Fibroblast of skin of scalp (primary cell): Measurements from ENCODE around the gene DENND6B.

Experiments
- DNase-seq: peaks from one replicate; pipeline ENCODE4 v3.0.0-alpha.2; 2013

The DENND6B gene

DNA sequence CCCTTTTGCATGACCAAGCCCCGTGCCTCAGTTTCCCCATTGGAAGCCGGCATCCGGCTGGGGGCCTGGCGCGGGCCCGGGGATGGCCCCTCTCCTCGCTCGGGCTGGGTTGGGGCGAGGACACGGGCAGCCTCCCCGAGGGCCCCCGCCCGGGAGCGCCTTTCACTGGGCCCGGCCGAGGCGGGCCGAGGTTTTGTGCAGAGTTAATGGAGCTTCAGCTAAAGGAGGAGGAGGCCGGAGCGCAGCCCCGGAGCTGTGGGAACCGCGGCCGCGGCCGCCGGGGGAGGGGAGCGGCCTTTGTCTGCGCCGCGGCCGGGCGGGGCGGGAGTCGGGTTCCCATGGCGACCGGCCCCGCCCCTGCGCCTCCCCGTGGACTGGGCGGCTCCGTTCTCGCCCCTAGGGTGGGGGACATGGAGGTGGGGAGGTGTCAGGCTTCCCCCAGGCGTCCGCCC is 55.3 kb downstream of the DENND6B start:
- DNase-seq = peak; percentile 65

DNA sequence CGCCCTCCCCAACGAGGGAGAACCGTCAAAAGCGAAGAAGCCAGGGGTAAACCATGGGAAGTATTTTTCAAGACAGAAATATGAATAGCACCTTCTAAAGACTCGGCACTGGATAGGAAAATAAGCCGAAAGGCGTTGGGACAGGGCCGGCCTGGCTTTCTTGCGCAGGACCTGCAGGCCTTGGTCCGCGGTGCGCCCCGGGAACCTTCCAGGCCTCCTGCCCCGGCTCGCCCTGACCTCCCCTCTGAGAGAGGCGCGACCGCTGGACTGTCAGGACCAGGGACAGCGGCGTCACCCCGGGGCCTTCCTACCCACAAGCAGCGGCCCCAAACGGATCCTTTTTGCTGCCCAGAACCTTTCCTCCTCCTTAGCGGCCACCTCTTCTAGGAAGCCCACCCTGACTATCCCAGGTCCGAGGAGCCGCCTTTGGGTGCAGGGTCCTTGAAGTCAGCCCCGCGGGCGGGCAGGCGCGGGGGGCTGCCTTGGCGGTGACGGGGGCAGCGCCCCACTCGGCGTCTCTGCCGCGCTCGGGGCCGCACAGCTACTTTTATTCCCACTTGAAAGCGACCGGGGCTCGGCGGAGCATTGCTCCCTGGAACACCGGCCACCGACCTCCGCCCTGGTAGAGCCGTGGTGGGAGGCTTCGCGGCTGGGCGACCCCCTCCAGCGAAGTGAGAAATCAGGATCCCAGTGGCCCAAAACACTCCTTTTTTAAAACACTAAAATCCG is 56.0 kb downstream of the DENND6B start:
- DNase-seq = peak; percentile 57

- peak; percentile 59 for DNase-seq
Observed at GRCh38 chr22:50269970-50270665, 56.7 kb downstream of the DENND6B start, which contains the start of gene MAPK11. Gene MAPK11, minus strand, starts transcription at chr22:50270380. Its CDS starts 88 bp downstream, at chr22:50270292.

DNA sequence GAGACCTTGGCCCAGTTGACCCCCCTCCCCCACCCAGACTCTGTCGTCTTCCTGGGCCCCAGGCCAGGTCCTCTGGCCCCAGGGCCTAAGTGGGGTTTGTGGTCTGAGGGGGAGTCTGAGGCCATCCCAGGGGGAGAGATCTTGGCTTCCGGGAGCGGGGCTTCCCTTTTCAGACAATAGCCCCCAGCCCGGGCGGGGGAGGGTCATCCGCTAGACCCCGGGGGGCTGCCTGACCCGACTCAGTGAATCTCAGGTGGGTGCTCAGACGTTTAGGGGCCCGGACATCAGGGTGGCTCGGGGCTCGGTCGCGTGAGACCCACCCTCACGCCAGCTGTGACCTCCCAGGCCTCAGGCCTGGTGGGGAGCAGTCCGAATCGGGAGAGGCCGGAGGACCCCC is 57.2 kb downstream of the DENND6B start:
- no peak for DNase-seq

GRCh38 chr22:50268655-50269113 is 58.1 kb downstream of the DENND6B start:
- DNase-seq = no peak

DNA sequence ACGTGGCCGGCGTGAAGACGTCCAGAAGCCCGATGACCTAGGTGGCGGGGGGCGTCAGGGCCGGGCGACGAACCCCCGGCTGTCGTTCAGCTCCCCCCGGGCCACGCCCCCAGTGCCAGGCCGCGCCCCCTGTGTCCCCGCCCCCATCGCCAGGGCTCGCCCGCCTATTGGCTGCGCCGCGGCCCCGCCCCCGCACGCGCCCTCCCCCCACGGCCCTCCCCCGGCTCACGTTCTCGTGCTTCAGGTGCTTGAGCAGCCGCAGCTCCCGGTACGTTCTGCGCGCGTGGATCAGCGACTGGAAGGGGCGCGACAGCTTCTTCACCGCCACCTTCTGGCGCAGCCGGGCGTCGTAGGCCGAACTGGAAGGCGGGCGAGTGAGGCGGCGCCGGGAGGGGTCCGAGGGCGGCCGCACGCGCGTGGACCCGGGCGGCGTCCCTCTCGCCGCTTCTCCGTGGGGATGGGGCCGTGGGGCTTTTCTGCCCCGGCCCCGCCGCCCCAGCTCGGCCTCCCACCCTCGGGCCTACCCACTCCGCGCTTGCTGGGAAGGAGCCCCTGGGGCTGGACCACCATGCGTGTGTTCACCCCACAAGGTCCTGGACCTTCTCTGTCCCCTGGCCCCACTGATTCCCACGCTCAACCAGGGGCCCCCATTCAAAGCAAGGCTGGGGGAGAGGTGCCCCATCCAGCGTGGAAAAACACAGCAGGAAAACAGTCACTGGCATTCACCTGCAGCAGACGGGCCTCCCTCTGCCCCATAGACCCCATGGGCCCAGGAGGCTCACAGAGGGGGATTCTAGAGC is 59.0 kb downstream of the DENND6B start:
- DNase-seq = peak; percentile 62

DNA sequence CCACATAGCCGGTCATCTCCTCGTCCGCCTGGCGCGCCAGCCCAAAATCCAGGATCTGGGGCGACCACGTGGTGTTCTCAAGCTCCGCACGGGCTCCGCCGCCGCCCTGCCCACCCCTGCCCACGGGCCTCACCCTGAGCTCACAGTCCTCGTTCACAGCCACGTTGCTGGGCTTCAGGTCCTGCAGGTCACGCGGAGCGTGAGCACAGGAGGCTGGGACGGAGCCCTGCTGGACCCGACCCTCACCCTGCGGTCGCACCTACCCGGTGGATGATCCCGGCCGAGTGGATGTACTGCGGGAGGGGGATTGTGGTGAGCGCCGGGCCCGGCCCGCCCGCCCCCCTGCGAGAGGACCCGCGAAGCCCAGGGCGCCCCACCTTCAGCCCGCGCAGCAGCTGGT is 59.8 kb downstream of the DENND6B start:
- no peak for DNase-seq

DNA sequence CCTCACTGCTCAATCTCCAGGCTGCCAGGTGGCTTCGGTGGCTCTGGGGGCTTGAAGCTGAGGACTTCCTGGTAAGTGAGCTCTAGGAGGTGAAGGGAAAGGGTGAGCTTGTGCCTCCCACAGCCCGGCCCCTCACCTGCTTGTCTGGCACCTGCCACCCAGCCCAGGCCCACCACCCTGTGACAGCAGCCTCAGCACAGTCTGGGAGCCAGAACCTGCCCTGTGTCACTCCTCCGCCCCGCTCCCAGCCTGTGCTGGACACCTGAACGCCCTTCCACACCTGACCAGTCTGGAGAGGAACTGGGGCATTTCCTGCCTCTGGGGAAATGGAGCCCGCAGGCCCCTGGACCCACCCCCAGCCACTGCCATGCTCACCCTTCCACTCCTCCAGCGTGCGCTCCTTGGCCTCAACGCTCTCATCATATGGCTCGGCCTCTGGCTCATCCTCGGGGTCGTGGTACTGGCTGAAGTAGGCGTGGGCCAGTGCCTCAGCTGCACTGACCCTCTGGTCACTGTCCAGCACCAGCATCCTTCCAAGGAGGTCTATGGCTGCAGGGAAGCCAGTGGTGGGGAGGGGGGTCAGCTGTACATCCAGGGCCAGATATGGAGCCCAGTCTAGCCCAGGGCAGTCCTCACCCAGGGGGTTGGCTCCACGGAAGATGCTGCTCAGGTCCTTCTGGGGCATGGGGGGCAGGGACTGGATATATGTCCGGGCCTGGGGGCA is 61.7 kb downstream of the DENND6B start:
- no peak for DNase-seq

- DNase-seq = no peak
Observed at GRCh38 chr22:50264104-50264745, 62.6 kb downstream of the DENND6B start.

GRCh38 chr22:50262973-50263617 is 63.7 kb downstream of the DENND6B start:
- DNase-seq = no peak

DNA sequence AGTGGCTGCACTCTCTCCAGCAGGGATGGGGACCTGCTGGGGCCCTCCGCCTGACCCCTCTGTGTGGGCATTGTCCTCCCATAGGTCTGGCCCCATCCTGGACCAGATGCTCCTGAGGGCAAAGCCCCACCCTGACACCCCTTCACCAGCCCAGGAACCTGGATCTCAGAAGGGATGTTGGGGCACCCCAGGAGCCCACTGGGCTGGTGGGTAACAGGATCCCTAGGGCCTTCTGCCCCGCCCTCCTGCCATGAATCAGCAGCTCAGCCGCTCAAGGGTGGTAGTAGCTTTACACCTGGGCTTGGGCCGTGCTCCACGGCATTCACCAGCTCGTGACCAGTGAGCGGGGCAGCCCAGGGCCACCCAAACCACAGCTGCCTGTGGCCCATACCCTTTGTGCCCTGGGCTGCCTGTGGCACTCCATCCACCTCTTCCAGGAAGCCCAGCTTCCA is 64.3 kb downstream of the DENND6B start:
- no peak for DNase-seq

- DNase-seq = peak; percentile 57
Observed at GRCh38 chr22:50261615-50262459, 65.0 kb downstream of the DENND6B start, which contains the start of gene MAPK12. Gene MAPK12, minus strand, starts transcription at chr22:50261683. Its CDS starts 174 bp downstream, at chr22:50261509.

DNA sequence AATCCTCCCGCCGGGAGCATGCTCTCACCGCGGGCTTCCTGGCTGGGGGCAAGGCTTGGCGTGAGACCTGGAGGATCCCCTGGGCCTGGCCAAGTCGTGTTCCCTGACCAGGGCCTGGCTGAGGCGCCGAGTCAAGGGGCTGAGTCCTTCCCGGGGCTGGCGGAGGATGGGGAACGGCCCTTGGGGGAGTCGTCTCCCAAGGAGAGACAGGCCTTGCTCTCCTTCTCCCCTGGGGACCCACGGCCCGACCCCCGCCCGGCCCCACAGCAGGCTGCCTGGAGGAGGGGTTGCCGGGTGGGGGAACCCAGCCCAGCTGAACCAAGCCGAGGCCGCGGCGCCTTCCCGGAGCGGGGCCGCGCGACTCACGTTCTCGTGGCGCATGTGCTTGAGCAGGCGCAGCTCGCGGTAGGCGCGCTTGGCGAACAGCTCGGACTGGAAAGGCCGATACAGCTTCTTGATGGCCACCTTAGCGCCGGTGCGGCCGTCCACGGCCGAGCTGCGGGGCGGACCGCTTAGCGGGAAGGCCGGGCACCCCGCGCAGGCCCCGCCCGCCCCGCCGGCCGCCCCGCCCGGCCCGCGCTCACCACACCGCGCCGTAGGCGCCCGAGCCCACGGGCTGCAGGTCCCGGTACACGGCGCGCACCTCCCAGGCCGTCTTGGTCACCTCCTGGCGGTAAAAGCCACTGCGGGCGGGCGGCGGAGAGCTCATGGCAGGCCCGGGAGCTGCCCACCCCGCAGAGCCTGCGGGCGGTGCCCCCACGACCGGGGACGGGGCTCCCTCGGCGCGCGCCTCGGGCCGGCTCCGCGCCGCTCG is 65.8 kb downstream of the DENND6B start:
- DNase-seq = peak; percentile 64

DNA sequence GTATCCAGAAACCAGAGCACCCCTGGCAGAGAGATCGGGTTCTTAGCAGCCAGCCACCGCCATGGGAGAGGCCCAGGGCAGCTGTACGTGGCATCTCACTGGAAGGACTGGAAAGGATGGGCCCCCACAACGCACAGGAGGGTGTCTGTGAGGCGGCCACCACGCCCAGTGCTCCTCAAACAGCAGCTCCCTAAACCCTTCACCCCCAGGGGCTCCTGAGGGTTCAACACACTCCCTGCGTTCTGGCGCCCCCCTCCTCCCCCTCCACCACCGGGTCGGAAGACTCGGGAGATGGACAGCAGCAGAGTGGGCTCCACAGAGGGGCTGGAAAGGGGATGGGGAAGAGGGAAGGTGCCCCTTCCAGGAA is 66.4 kb downstream of the DENND6B start:
- peak; percentile 33 for DNase-seq

DNA sequence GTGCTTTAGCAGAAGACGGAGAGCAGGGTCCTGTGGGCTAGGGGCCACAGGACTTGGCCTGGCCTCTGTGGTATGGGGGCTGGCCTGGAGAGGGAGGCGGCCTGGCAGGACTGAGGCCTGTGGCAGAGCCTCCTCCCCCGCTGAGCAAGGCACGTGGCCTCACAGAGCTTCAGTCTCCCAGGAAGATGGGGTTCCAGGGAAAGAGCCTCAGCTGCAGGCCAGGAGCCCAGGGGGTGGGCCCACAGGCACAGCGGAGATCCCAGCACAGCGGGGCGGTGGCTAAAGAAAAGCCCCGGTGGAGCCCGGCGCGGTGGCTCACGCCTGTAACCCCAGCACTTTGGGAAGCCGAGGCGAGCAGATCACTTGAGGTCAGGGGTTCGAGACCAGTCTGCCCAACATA is 67.5 kb downstream of the DENND6B start:
- no peak for DNase-seq
